ENCODE measurements around the gene ZNF189.

GRCh38 chr9:101442318-101442717, 43.7 kb downstream of the ZNF189 start:
- TF ChIP-seq POLR2AphosphoS5 (IDR thresholded peaks at IDR 0.05; ENCODE audit: low read depth, low read length) (no peak), PAX5 (IDR thresholded peaks at IDR 0.05; ENCODE audit: insufficient read depth, low read length, severe bottlenecking) (no peak), POLR2A (IDR thresholded peaks at IDR 0.05; ENCODE audit: low read depth, low read length) (no peak)

Measured in GM12891 (cell line).